DMS153 treated with DMSO at 0.1 percent for 48 hours (cell line): ENCODE data around the gene CACNA1B.

Experiments
- DNase-seq: peaks from one replicate; lab custom pipeline; 2025; ENCODE audit not compliant: unreplicated experiment; lab: John Stamatoyannopoulos, UW

CACNA1B gene

DNA sequence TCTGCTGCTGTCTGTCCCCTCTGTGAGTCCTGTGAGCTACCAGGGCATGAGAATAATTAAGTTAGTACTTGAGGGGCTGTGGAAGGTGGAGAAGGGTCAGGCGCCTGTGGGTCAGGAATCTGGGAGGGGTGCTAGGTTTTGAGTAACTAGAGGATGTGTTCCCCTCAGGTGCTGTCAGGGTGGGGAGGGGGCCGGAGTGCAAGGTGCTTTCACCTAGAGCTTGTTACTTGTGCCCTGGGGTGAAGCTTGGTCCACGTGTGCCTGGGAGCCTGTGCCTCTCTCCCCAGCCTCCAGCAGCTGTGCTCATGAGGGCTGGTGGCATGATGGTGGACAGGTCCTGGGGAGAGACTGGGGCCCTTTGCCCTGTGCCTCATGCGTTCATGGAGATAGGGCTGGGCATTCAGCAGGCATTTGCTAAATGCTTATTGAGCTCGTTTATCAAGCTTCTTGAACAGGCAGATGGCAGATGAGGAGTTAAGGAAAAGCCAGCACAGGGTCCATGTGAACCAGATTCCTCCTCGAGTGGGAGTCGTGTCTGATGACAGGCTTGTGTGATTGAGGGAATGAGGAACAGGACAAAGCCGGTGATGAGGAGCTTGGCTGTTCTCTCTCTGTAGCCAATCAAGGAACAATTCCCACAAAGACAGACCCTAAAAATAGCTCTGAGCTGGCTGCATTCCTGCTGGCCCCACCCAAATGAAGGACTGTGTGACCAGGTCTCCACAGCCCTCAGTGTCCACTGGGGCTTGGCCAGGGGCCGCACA lies 40.9 kb downstream of the CACNA1B start:
- DNase-seq: no peak

GRCh38 chr9:137919095-137919465 lies 41.5 kb downstream of the CACNA1B start:
- no peak for DNase-seq

- no peak for DNase-seq
Measured at GRCh38 chr9:137919649-137920141, 42.1 kb downstream of the CACNA1B start.

GRCh38 chr9:137920753-137921152 lies 43.2 kb downstream of the CACNA1B start:
- no peak for DNase-seq

GRCh38 chr9:137924169-137924568 lies 46.6 kb downstream of the CACNA1B start:
- no peak for DNase-seq

DNA sequence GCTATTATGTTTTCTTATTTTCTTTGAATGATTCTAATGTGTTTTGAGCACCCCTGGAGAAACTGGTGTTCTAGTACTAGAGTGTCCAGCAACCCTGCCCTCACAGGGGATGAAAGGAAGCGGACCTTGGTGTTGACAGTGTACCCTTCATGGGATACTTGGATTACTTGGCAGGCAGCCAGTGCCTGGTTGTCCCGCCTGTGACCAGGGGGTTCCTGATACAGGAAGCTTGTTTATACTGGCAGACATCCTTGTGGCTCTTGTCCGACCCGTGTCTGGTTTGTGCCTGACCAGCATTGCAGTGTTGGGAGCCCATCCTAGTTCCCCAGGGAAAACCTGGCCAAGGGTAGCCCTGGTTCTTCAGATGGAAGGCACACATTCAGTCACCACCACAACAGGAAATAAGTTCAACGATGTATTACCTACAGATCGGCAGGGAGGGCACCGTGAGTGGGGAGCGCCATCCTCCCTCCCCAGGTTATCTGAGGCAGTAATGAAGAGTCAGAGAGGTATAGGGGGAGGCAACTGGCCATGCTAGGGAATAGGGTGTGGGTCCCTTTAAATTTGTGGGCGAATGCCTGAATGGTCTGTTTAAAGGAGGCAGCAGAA lies 47.3 kb downstream of the CACNA1B start:
- no peak for DNase-seq

- DNase-seq: no peak
Measured at GRCh38 chr9:137943655-137944054, 66.1 kb downstream of the CACNA1B start.

- no peak for DNase-seq
Measured at GRCh38 chr9:137945581-137945980, 68.0 kb downstream of the CACNA1B start.

DNA sequence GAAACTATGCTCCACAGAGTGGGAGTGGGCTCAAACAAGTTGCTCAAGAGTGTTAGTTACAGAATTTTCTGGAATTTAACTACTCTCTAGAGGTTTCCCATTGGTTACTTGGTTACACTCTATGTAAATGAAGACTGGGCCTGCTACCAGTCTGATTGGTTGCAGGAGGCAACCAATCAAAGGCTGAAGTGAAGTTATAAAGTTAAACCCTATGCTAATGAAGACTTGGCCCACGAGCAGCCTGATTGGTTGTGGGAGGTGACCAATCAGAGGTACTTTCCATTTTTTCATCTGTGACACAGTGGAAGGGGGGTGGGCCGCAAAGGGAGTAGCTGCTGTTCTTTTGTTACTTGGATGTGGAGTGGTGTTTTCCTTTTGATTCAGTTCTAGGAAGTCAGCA lies 69.4 kb downstream of the CACNA1B start:
- no peak for DNase-seq

DNA sequence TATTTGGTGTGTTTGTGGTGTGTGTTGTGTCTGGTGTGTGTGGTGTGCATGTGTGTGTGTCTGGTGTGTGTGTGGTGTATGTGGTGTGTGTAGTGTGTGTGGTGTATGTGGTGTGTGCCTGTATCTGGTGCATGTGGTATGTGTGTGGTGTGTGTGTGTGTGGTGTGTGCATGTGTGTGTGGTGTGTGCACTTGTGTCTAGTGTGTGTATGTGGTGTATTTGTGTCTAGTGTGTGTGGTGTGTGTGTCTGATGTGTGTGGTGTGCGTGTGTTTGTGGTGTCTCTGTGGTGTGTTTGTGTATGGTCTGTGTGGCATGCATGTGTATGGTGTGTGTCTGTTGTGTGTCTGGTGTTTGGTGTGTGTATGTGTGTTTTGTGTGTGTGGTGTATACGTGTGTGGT lies 71.1 kb downstream of the CACNA1B start:
- DNase-seq: no peak

GRCh38 chr9:137949260-137949659 lies 71.7 kb downstream of the CACNA1B start:
- DNase-seq: no peak

DNA sequence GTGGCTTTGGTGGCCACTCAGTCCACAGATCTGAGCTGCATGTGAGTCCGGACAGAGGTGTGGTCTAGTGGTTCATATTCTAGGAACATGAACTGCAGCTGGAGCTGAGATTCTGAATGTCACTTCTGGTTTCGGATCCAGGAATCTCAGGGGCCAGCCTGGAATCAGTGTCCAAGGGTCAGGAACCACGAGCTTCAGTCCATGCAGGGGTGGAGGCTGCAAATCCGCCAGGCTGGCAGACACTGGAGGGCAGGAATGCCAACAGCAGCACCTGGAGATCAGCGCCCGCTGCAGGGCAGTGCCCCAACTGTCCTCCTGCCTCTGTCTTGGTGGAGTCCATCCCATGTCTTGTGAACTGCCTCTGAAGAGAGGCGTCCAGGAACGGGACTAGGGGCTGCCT lies 73.5 kb downstream of the CACNA1B start:
- DNase-seq: no peak

GRCh38 chr9:137951597-137952490 lies 74.3 kb downstream of the CACNA1B start:
- no peak for DNase-seq

DNA sequence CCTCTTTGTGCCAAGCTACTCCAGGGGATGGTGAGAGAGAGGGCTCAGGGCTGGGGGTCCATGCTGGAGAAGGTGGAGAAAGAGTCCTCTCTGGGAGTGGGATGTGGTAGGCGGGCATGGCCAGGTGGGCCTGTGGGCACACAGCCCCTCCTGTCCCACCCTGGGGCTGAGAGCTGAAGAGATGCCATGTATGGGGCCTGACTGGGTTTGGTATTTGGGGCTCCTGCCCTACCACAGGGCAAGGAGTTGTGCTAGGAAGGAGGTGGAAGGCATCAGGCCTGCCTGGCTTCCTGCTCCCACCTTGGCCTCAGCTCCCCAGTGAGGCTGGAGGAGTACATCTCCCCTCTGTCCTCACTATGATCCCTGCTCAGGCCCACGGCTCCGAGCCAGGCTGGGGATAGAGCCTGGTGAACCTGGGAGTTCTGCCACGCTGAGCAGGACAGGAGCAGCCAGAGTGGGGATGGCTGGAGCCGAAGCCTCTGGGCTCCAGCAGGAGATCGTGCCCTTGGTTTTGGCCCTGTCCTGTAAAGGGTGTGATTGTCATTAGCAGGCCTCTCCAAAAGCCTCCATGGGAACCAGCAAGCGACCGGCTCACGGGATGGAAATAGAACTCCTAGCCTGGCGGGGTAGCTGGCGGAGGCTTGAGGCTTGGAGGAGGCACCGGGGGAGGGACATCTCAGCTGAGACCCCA lies 75.5 kb downstream of the CACNA1B start:
- no peak for DNase-seq

GRCh38 chr9:137953683-137954438 lies 76.3 kb downstream of the CACNA1B start:
- DNase-seq: no peak

DNA sequence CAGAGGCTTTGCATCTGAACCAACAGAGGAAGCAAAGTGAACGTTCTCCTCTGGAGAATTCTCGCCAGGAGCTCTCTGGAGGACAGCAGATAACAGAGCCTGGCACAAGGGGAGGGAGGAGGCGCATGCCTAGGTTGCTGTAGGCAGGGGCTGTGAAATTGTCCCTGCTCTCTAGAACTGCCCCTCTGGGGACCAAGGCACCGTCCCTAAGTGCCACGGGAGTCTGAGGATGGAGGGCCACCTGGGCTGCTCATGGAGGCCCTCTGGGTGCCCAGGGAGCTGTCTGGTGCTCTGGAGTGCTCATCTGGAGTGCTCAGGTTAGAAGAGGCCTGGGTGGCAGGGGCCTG lies 77.6 kb downstream of the CACNA1B start:
- no peak for DNase-seq

DNA sequence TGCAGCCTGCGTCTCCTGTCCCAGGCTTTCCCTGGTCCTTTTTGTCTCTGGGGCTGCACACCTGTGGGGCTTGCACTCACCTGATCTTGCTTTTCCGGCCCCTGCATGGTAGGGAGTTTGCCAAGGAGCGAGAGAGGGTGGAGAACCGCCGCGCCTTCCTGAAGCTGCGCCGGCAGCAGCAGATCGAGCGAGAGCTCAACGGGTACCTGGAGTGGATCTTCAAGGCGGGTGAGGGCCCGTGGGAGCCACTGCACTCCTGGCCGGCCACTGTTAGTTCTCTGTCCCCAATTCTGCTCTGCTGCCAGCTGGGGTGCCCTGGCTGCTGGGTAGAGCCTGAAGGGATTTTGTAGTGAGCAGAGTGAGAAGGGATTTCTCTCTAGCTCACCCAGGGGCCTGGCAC lies 78.0 kb downstream of the CACNA1B start:
- DNase-seq: no peak

DNA sequence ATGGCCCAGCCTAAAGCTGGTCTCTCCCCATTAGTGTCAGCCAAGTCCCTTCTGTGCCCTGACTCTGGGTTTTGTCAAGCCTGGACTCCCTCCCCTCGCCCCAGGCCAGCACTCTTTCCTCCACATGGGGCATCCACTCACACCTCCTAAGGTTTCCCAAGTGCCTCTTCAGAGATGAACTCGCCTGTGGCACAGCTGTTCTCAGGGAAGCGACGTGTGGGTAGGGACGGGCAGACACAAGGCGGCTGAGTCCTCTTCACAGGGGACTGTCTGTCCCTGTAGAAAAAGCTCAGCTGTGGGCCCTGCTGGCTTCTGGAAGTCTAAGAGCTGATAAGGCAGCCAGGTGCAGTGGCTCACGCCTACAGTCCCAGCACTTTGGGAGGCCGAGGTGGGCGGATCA lies 78.5 kb downstream of the CACNA1B start:
- no peak for DNase-seq

DNA sequence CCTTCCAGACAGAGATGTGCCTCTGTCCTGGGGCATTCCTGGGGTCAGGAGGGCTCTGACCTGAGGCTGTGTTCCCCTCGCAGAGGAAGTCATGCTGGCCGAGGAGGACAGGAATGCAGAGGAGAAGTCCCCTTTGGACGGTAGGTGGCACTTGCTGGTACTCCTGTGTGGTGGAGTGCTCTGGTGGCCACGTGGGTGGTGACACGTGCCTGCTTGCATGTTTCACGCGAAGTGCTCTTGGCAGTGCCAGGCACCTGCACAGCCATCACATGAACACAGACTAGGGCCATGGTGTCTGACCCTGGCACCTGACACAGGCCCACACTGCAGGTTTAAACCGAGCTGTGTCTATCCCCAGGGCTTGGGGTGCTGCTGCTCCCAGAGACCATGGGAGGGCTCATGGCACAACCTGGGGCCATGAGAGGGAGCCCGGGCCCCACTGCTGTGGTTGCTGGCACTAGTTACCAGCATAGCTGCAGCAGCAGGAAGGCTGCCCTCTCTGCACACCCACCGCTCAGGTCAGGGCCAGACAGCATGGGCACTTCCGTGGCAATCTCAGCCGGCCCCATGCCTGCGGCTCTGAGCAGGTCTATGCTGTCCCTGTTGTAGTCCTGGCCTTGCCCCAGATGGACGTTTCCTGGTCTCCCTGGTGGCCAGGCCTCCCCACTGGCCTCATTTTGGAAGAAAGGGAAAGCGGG lies 79.3 kb downstream of the CACNA1B start:
- no peak for DNase-seq
